Hepatocyte (in vitro differentiated cells): ENCODE measurements around the gene ANKS3. TPM values are rescaled to one million over a fixed set of nuclear protein-coding genes. Genes with fewer than 3 reads are reported as not detected.
A peak's percentile ranks its signal among the peaks of the same experiment; 100 is the strongest.

Experiments used
- DNase-seq: peaks from one replicate; pipeline ENCODE4 v3.0.0-alpha.2; 2016; ENCODE audit warnings: low spot score
- H2AFZ ChIP-seq: fragments of 200-600 bp; sonication (generic); 2 replicates; pipeline ENCODE4 v1.6.0; 2016; ENCODE audit warnings: antibody characterized with exemption, mild to moderate bottlenecking
- H3K27ac ChIP-seq: fragments of 200-600 bp; sonication (generic); 2 replicates; pipeline ENCODE4 v1.5.1; 2016; ENCODE audit warnings: mild to moderate bottlenecking
- H3K27me3 ChIP-seq: fragments of 200-600 bp; sonication (generic); 2 replicates; pipeline ENCODE4 v1.6.1; 2016
- H3K36me3 ChIP-seq: fragments of 200-600 bp; sonication (generic); replicated peaks from 2 replicates; pipeline ENCODE4 v1.5.1; 2016; ENCODE audit warnings: low read depth; ENCODE audit not compliant: insufficient read depth
- H3K4me1 ChIP-seq: fragments of 200-600 bp; sonication (generic); 2 replicates; pipeline ENCODE4 v1.5.1; 2016; ENCODE audit warnings: mild to moderate bottlenecking, moderate library complexity; ENCODE audit not compliant: insufficient read depth
- H3K4me2 ChIP-seq: fragments of 200-600 bp; sonication (generic); 2 replicates; pipeline ENCODE4 v1.6.0; 2016
- H3K4me3 ChIP-seq: fragments of 200-600 bp; sonication (generic); 2 replicates; pipeline ENCODE4 v1.5.1; 2016; ENCODE audit warnings: mild to moderate bottlenecking
- H3K79me2 ChIP-seq: fragments of 200-600 bp; sonication (generic); 2 replicates; pipeline ENCODE4 v1.6.0; 2017; ENCODE audit warnings: mild to moderate bottlenecking
- H3K9me2 ChIP-seq: fragments of 200-600 bp; sonication (generic); replicated peaks from 2 replicates; pipeline ENCODE4 v1.6.0; 2017; ENCODE audit warnings: mild to moderate bottlenecking; ENCODE audit not compliant: insufficient read depth
- H3K9me3 ChIP-seq: fragments of 200-600 bp; sonication (generic); 2 replicates; pipeline ENCODE4 v1.5.1; 2016; ENCODE audit warnings: low read depth, mild to moderate bottlenecking
- H4K20me1 ChIP-seq: fragments of 200-600 bp; sonication (generic); 2 replicates; pipeline ENCODE4 v1.6.0; 2016; ENCODE audit warnings: mild to moderate bottlenecking; ENCODE audit not compliant: insufficient read depth, poor library complexity, severe bottlenecking
- EZH2 ChIP-seq: fragments of 200-600 bp; sonication (generic); IDR thresholded peaks from 2 replicates; pipeline ENCODE4 v1.6.1; 2016; ENCODE audit warnings: antibody characterized with exemption, mild to moderate bottlenecking, borderline replicate concordance
- EZH2phosphoT487 ChIP-seq: fragments of 200-600 bp; sonication (generic); IDR thresholded peaks from one replicate; pipeline ENCODE4 v1.6.1; 2018; ENCODE audit warnings: antibody characterized with exemption, mild to moderate bottlenecking, low read depth, moderate library complexity; ENCODE audit not compliant: unreplicated experiment, severe bottlenecking
- WGBS: methylation state at CpG from one replicate; pipeline ENCODE4 v1.1.6; 2016; ENCODE audit warnings: low lambda C conversion rate; ENCODE audit errors: missing lambda C conversion rate; 5-methylcytosine and 5-hydroxymethylcytosine counted together
- polyA plus RNA-seq: library from polyadenylated mRNA; unstranded; fragments of >200 nt; fragmentation: Nextera tagmentation; extraction: Ambion mirVana; gene quantifications from 2 replicates; pipeline ENCODE4 v1.2.1, GENCODE V29; 2016
- total RNA-seq: library from RNA; depleted of rRNA; stranded (reverse); fragments of >200 nt; gene quantifications from 2 replicates; pipeline ENCODE4 v1.2.3, GENCODE V29; 2014
- TF ChIP-seq, protein P1 (sequence below): fragments of 200-600 bp; sonication (generic); IDR thresholded peaks from 2 replicates; pipeline ENCODE4 v1.5.1; 2016; ENCODE audit warnings: antibody characterized with exemption, mild to moderate bottlenecking; ENCODE audit not compliant: poor library complexity

ANKS3 gene, protein sequence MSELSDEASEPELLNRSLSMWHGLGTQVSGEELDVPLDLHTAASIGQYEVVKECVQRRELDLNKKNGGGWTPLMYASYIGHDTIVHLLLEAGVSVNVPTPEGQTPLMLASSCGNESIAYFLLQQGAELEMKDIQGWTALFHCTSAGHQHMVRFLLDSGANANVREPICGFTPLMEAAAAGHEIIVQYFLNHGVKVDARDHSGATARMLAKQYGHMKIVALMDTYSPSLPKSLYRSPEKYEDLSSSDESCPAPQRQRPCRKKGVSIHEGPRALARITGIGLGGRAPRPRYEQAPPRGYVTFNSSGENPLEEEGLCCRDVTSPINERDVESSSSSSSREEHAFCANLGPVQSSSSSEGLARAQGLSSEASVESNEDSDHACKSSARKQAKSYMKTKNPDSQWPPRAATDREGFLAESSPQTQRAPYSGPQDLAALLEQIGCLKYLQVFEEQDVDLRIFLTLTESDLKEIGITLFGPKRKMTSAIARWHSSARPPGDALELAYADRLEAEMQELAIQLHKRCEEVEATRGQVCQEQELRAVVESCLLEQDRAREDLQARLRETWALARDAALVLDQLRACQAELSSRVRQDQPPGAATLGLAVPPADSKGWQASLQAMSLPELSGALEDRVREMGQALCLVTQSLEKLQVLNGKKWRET
- total RNA-seq, result 17.4 and 18.5 TPM in 2 replicates
- polyA plus RNA-seq, result 11.7 and 14.8 TPM in 2 replicates

DNA sequence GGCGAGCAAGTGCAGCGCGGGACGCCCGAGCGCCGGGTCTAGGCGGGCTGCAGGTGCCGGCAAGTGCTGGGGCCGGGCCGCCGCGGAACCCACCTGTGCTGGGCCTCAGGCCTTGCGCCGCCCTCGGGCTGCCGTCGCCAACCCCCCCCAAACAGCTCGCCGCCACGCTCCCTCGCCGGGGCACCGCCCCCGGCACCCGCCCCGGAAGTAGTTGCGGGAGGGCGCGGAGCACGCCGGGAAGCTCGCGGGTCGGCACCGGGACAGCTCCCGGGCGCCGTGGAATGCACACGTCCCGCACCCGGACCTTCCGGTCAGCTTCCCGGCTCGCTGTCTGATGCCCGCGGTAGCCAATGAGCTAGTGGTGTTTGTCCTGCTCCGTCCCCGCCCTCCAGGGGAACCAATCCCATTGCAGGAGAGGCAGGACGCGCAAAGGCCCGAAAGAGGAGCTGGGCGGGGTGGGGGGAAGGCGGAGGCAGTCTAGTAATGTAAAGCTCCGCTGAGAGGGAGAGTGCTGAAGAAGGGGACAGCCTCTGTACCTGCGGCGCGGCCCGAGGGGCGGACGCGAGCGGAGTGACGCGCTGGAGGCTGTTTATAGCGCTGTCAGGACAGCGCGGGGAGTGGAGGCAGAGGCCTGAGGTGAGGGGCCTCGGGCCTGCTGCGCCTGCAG is at the start of gene ANKS3, which contains the start of gene DNAAF8:
ANKS3 (minus strand) TSS at position 209 of the 667 bp plus-strand sequence. CDS start 4,122 bp downstream, outside the sequence.
DNAAF8 (plus strand) TSS at position 475 of the 667 bp plus-strand sequence. CDS start 1,978 bp downstream, outside the sequence.
- peak; percentile 97 for DNase-seq
- H3K4me2 ChIP-seq, result peak within 1 kb of the TSS; percentile 92
- no peaks in the 10 kb centered on the region for H3K27me3 ChIP-seq
- no peaks in the 10 kb centered on the region for H3K9me2 ChIP-seq
- no peaks in the 10 kb centered on the region for H3K36me3 ChIP-seq
- no peaks in the 10 kb centered on the region for H3K9me3 ChIP-seq
- WGBS, result under 1% methylated on average over 40 of the region's 70 CpGs
- no peaks in the 10 kb centered on the region for H4K20me1 ChIP-seq
- peaks cover 29% of the 10 kb centered on the region for H3K79me2 ChIP-seq
- H2AFZ ChIP-seq, result peak within 1 kb of the TSS; percentile 85
- H3K4me3 ChIP-seq, result peak within 1 kb of the TSS; percentile 74
- peaks cover 5% of the 10 kb centered on the region for H3K4me1 ChIP-seq
- H3K27ac ChIP-seq, result peak within 1 kb of the TSS; percentile 72
- TF ChIP-seq, protein P1, sequence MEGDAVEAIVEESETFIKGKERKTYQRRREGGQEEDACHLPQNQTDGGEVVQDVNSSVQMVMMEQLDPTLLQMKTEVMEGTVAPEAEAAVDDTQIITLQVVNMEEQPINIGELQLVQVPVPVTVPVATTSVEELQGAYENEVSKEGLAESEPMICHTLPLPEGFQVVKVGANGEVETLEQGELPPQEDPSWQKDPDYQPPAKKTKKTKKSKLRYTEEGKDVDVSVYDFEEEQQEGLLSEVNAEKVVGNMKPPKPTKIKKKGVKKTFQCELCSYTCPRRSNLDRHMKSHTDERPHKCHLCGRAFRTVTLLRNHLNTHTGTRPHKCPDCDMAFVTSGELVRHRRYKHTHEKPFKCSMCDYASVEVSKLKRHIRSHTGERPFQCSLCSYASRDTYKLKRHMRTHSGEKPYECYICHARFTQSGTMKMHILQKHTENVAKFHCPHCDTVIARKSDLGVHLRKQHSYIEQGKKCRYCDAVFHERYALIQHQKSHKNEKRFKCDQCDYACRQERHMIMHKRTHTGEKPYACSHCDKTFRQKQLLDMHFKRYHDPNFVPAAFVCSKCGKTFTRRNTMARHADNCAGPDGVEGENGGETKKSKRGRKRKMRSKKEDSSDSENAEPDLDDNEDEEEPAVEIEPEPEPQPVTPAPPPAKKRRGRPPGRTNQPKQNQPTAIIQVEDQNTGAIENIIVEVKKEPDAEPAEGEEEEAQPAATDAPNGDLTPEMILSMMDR, result no peak
- TF ChIP-seq EZH2phosphoT487 (no peak), EZH2 (no peak)

DNA sequence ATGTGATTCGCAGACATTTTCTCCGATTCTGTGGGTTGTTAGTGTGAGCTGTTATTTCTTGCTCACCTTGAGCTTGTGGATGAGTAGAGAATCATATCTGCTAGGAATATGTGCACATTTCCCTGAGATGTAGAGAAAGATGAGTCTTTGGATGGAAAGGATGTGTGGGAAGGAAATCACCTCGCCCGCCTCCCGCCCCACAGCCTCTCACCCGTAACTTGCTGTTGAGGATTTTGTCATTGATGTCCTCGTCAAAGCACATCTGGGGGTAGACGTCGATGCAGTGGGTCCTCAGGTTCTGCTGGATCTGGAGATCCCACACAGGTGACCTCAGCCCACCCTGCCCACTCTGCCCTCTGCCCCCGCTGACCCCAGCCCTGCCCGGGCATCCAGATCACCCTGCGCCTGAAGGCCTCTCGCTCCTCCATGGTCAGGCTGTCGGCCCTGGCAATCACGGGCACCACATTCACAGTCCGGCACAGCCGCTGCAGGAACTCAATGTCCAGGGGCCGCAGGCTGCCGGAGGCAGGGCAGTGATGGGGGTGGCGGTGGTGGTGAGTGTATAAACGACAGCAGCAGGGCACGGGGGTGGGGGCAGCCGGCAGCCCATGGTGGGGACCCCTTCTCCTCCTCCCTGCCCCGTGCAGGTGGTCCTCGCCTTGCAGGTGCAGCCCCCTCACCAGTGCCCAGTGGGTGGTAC is 49.3 kb upstream of the ANKS3 start:
- TF ChIP-seq EZH2 (no peak), EZH2phosphoT487 (no peak)
- TF ChIP-seq, protein P1, result no peak
- Histone ChIP-seq H4K20me1 (no peaks in the 10 kb centered on the region), H3K9me2 (no peaks in the 10 kb centered on the region), H2AFZ (no peak overlapping the region), H3K4me1 (peaks cover 6% of the 10 kb centered on the region), H3K27me3 (no peaks in the 10 kb centered on the region), H3K79me2 (no peaks in the 10 kb centered on the region), H3K36me3 (no peaks in the 10 kb centered on the region), H3K27ac (no peak overlapping the region), H3K9me3 (no peaks in the 10 kb centered on the region), H3K4me3 (no peak overlapping the region), H3K4me2 (no peak overlapping the region)
- DNase-seq, result no peak
- WGBS, result 92% methylated on average over 21 of the region's 25 CpGs

DNA sequence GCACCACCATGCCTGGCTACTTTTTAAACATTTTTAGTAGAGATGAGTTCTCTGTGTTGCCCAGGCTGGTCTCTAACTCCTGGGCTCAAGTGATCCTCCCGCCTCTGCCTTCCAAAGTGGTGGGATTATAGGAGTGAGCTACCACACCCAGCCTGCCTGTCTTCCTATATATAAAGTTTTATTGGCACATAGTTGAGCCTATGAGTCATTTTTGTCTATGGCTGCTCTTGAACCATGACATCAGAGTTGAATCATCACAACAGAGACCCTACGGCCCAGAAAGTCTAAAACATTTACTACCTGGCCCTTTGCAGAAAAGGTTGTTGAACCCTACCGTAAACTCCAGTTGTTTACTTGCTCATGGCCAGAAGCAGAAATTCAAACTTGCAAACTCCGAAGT is 46.2 kb upstream of the ANKS3 start:
- DNase-seq, result no peak
- H3K27me3 ChIP-seq, result no peaks in the 10 kb centered on the region
- TF ChIP-seq EZH2phosphoT487 (no peak), EZH2 (no peak)
- TF ChIP-seq, protein P1, result no peak
- no peaks in the 10 kb centered on the region for H3K9me2 ChIP-seq
- no peaks in the 10 kb centered on the region for H3K9me3 ChIP-seq
- 74% methylated on average over 4 of the region's 4 CpGs for WGBS
- no peak overlapping the region for H3K27ac ChIP-seq
- H3K4me3 ChIP-seq, result no peak overlapping the region
- H3K79me2 ChIP-seq, result no peaks in the 10 kb centered on the region
- H3K4me2 ChIP-seq, result no peak overlapping the region
- no peaks in the 10 kb centered on the region for H3K4me1 ChIP-seq
- H3K36me3 ChIP-seq, result no peaks in the 10 kb centered on the region
- H4K20me1 ChIP-seq, result no peaks in the 10 kb centered on the region
- H2AFZ ChIP-seq, result no peak overlapping the region
